OCI-LY1 (cell line): Measurements from ENCODE around the gene DCST2.

Experiments used
- EZH2 ChIP-seq: fragments of 200-600 bp; sonication (generic), shearing (Covaris generic); IDR thresholded peaks from 2 replicates; pipeline ENCODE4 v1.8.0; 2017; ENCODE audit warnings: borderline replicate concordance, mixed run types, mild to moderate bottlenecking, antibody characterized with exemption, low read length, moderate library complexity, mixed read lengths
- TF ChIP-seq, protein P1 (sequence below): fragments of 200-600 bp; sonication (generic), shearing (Covaris generic); IDR thresholded peaks from 2 replicates; pipeline ENCODE4 v1.5.1; 2017; ENCODE audit warnings: mild to moderate bottlenecking, antibody characterized with exemption, low read length, moderate library complexity, mixed read lengths

DNA sequence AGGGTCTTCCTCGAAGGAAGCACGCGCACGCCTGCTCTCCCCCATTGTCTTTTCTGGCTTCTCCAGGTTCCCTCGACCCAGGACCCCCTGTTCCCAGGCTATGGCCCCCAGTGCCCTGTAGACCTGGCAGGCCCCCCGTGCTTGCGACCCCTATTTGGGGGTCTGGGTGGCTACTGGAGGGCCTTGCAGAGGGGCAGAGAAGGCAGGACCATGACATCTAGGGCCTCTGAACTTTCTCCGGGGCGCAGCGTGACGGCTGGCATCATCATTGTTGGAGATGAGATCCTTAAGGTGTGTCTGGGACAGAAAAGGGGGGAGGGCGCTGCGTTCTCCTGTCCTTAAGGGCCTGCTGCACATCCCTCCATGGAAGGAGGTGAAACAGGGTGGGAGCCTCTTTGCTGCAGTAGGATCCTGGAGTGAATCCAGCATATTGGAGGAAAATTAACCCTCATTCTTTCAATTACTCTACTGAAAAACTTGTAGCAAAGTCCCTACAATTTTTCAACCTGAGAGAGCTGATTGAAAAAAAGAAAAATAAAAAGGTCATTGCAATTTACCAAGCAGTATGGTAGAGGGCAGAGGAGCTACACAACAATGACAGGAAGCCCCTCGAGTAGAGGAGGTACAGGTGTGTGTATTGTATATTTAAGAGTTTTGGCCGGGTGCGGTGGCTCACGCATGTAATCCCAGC is 49.7 kb downstream of the DCST2 start:
- TF ChIP-seq, protein P1, sequence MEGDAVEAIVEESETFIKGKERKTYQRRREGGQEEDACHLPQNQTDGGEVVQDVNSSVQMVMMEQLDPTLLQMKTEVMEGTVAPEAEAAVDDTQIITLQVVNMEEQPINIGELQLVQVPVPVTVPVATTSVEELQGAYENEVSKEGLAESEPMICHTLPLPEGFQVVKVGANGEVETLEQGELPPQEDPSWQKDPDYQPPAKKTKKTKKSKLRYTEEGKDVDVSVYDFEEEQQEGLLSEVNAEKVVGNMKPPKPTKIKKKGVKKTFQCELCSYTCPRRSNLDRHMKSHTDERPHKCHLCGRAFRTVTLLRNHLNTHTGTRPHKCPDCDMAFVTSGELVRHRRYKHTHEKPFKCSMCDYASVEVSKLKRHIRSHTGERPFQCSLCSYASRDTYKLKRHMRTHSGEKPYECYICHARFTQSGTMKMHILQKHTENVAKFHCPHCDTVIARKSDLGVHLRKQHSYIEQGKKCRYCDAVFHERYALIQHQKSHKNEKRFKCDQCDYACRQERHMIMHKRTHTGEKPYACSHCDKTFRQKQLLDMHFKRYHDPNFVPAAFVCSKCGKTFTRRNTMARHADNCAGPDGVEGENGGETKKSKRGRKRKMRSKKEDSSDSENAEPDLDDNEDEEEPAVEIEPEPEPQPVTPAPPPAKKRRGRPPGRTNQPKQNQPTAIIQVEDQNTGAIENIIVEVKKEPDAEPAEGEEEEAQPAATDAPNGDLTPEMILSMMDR: peak; percentile 32; the same call in 1 of the 2 replicates
- TF ChIP-seq EZH2: no peak
